GM18870 (cell line): ENCODE data around the gene POLG2.
"Not testable (repeated sequence)": the region's sequence is repeated elsewhere in the genome, so short reads cannot be mapped to it uniquely, and the experiment has no call there.

Source experiments
- ATAC-seq: cut with Tn5 transposase; IDR thresholded peaks from one replicate; pipeline ENCODE4 v1.9.1; 2021; ENCODE audit warnings: moderate library complexity; ENCODE audit not compliant: unreplicated experiment

Gene POLG2

GRCh38 chr17:64506201-64506575 is 9.3 kb upstream of the POLG2 start, which contains the start of gene DDX5:
DDX5 (minus strand) TSS chr17:64506289; CDS start chr17:64506119, 170 bp downstream.
- ATAC-seq = no peak

GRCh38 chr17:64505340-64506200 is 8.7 kb upstream of the POLG2 start:
- ATAC-seq = no peak

- no peak for ATAC-seq
These were observed 8.0 kb upstream of the POLG2 start for GRCh38 chr17:64504769-64505339.

- no peak for ATAC-seq
These were observed 7.2 kb upstream of the POLG2 start for GRCh38 chr17:64503821-64504768.

GRCh38 chr17:64503341-64503740 is 6.5 kb upstream of the POLG2 start:
- no peak for ATAC-seq

GRCh38 chr17:64502809-64503208 is 6.0 kb upstream of the POLG2 start:
- ATAC-seq = no peak

- ATAC-seq = no peak
These were observed 5.2 kb upstream of the POLG2 start for GRCh38 chr17:64502021-64502420.

GRCh38 chr17:64500862-64501765 is 4.3 kb upstream of the POLG2 start:
- no peak for ATAC-seq

- ATAC-seq = no peak
These were observed 3.6 kb upstream of the POLG2 start for GRCh38 chr17:64500487-64500859.

GRCh38 chr17:64499805-64500486 is 3.1 kb upstream of the POLG2 start:
- ATAC-seq = no peak

GRCh38 chr17:64498308-64499203 is 1.7 kb upstream of the POLG2 start:
- no peak for ATAC-seq

GRCh38 chr17:64497565-64498035 is 746 bp upstream of the POLG2 start:
- no peak for ATAC-seq

- no peak for ATAC-seq
These were observed 487 bp downstream of the POLG2 start for GRCh38 chr17:64496348-64496785.

- not testable (repeated sequence) for ATAC-seq
These were observed 1.6 kb downstream of the POLG2 start for GRCh38 chr17:64495300-64495699.

- no peak for ATAC-seq
These were observed 2.7 kb downstream of the POLG2 start for GRCh38 chr17:64494121-64494520.

- no peak for ATAC-seq
These were observed 4.3 kb downstream of the POLG2 start for GRCh38 chr17:64492481-64493109.

GRCh38 chr17:64491994-64492393 is 4.9 kb downstream of the POLG2 start:
- no peak for ATAC-seq
